HEK293 (cell line): ENCODE results near the gene USP24.

Experiments
- CTCF ChIA-PET: fragments of 350-600 bp; formaldehyde crosslinking; extraction: SDS; loops from one replicate; lab custom pipeline; 2021; ENCODE audit warnings: antibody characterized with exemption; lab: Yijun Ruan, JAX
- POLR2A ChIA-PET: fragments of 300-600 bp; formaldehyde crosslinking; extraction: SDS; loops from one replicate; lab custom pipeline; 2020; ENCODE audit warnings: antibody characterized with exemption, inconsistent platforms; lab: Yijun Ruan, JAX
- H3K27ac ChIP-seq: fragments of 200-500 bp; sonication (Bioruptor generic); 2 replicates; pipeline ENCODE4 v1.5.1; 2014; ENCODE audit warnings: low read depth, low read length, control low read depth, inconsistent platforms; ENCODE audit errors: extremely low read depth
- H3K36me3 ChIP-seq, 2 experiments: fragments of 200-500 bp in 1 of 2; sonication (Bioruptor generic) in 1 of 2; 1 replicate in 1 of 2; 2 replicates in 1 of 2; pipeline ENCODE4 v1.5.1; 2014 to 2017; ENCODE audit warnings: inconsistent platforms in 2 of 2, low read length in 2 of 2; ENCODE audit not compliant: control insufficient read depth in 2 of 2, insufficient read depth in 1 of 2
- H3K4me1 ChIP-seq: fragments of 200-500 bp; sonication (Bioruptor generic); 2 replicates; pipeline ENCODE4 v1.5.1; 2014; ENCODE audit warnings: mild to moderate bottlenecking, low read length, inconsistent platforms; ENCODE audit not compliant: control insufficient read depth, insufficient read depth
- H3K4me3 ChIP-seq: 2 replicates; pipeline ENCODE4 v1.5.1; 2011; ENCODE audit warnings: low read depth, mild to moderate bottlenecking, control low read depth, low read length, moderate library complexity
- H3K9me3 ChIP-seq: fragments of 200-500 bp; sonication (Bioruptor generic); 2 replicates; pipeline ENCODE4 v1.5.1; 2014; ENCODE audit warnings: low read depth, low read length, inconsistent platforms; ENCODE audit not compliant: control insufficient read depth, insufficient read depth
- GLI2 ChIP-seq: fragments of 450-650 bp; formaldehyde crosslinking; IDR thresholded peaks from 2 replicates; pipeline ENCODE4; 2017; ENCODE audit warnings: missing biosample characterization, missing genetic modification characterization, low read depth, borderline replicate concordance
- GLIS1 ChIP-seq: fragments of 450-650 bp; formaldehyde crosslinking; IDR thresholded peaks from 2 replicates; pipeline ENCODE4 v1.5.1; 2016; ENCODE audit warnings: missing biosample characterization, missing genetic modification characterization
- GLIS2 ChIP-seq: fragments of 450-650 bp; formaldehyde crosslinking; IDR thresholded peaks from 2 replicates; pipeline ENCODE4 v1.5.1; 2016; ENCODE audit warnings: missing biosample characterization, missing genetic modification characterization
- INSM2 ChIP-seq: fragments of 450-650 bp; formaldehyde crosslinking; IDR thresholded peaks from 2 replicates; pipeline ENCODE4 v1.5.1; 2016; ENCODE audit warnings: missing biosample characterization, missing genetic modification characterization
- PRDM4 ChIP-seq: fragments of 450-650 bp; formaldehyde crosslinking; IDR thresholded peaks from 2 replicates; pipeline ENCODE4 v1.5.1; 2017; ENCODE audit warnings: missing biosample characterization, missing genetic modification characterization
- PRDM6 ChIP-seq: fragments of 450-650 bp; formaldehyde crosslinking; IDR thresholded peaks from 2 replicates; pipeline ENCODE4 v1.5.1; 2017; ENCODE audit warnings: missing biosample characterization, missing genetic modification characterization
- ZNF266 ChIP-seq: fragments of 450-650 bp; formaldehyde crosslinking; IDR thresholded peaks from 2 replicates; pipeline ENCODE4 v1.5.1; 2016; ENCODE audit warnings: missing biosample characterization, missing genetic modification characterization, low read depth
- ZNF37A ChIP-seq: fragments of 450-650 bp; IDR thresholded peaks from 2 replicates; pipeline ENCODE4 v1.5.1; 2018; ENCODE audit warnings: missing biosample characterization, missing genetic modification characterization
- ZNF394 ChIP-seq: fragments of 450-650 bp; formaldehyde crosslinking; IDR thresholded peaks from 2 replicates; pipeline ENCODE4 v1.5.1; 2016; ENCODE audit warnings: missing biosample characterization, missing genetic modification characterization, mild to moderate bottlenecking, moderate library complexity, borderline replicate concordance
- ZNF449 ChIP-seq: fragments of 450-650 bp; formaldehyde crosslinking; IDR thresholded peaks from 2 replicates; pipeline ENCODE4 v1.5.1; 2017; ENCODE audit warnings: missing biosample characterization, mild to moderate bottlenecking, missing genetic modification characterization, moderate library complexity
- ZNF473 ChIP-seq: fragments of 450-650 bp; formaldehyde crosslinking; IDR thresholded peaks from 2 replicates; pipeline ENCODE4 v1.5.1; 2017; ENCODE audit warnings: missing biosample characterization, missing genetic modification characterization
- ZNF561 ChIP-seq: fragments of 450-650 bp; IDR thresholded peaks from 2 replicates; pipeline ENCODE4 v1.5.1; 2018; ENCODE audit warnings: missing biosample characterization, missing genetic modification characterization, borderline replicate concordance
- ZNF621 ChIP-seq: fragments of 450-650 bp; formaldehyde crosslinking; IDR thresholded peaks from 2 replicates; pipeline ENCODE4 v1.5.1; 2017; ENCODE audit warnings: missing biosample characterization, missing genetic modification characterization
- ZNF654 ChIP-seq: fragments of 450-650 bp; formaldehyde crosslinking; IDR thresholded peaks from 2 replicates; pipeline ENCODE4 v1.5.1; 2016; ENCODE audit warnings: low read depth, missing biosample characterization, missing genetic modification characterization
- ZSCAN23 ChIP-seq: fragments of 450-650 bp; formaldehyde crosslinking; IDR thresholded peaks from 2 replicates; pipeline ENCODE4 v1.5.1; 2016; ENCODE audit warnings: missing biosample characterization, missing genetic modification characterization

USP24 gene

GRCh38 chr1:55250399-55251075 lies 35.4 kb upstream of the USP24 start (continued):
- TF ChIP-seq ZNF561 (tag by site-specific recombination): no peak

- ChIA-PET CTCF (interaction anchor here (0.7 to 0.9 kb wide), 2 partner anchors 114 to 193 kb away, joined by 3 to 5 read pairs; no protein-coding TSS in a partner anchor), POLR2A (no interaction called here)
- TF ChIP-seq ZNF266: no peak
- no peak for TF ChIP-seq INSM2 (tag by site-specific recombination)
- TF ChIP-seq GLIS1 (tag by site-specific recombination): no peak
- TF ChIP-seq ZNF37A (tag by site-specific recombination): no peak
- TF ChIP-seq PRDM4 (tag by site-specific recombination): no peak
- no peak for TF ChIP-seq GLI2 (tag by site-specific recombination)
- no peak for TF ChIP-seq ZSCAN23 (tag by site-specific recombination)
- TF ChIP-seq ZNF449 (tag by site-specific recombination): no peak
- no peak for TF ChIP-seq ZNF394 (tag by site-specific recombination)
- TF ChIP-seq ZNF654 (tag by site-specific recombination): no peak
- no peak for TF ChIP-seq ZNF473 (tag by site-specific recombination)
- Histone ChIP-seq H3K4me3 (no peak overlapping the region), H3K4me1 (no peaks in the 10 kb centered on the region), H3K9me3 (no peaks in the 10 kb centered on the region), H3K27ac (no peak overlapping the region), H3K36me3 (no peaks in the 10 kb centered on the region)
Measured at GRCh38 chr1:55249646-55250398, 34.7 kb upstream of the USP24 start.

- H3K27ac ChIP-seq: no peak overlapping the region
- TF ChIP-seq PRDM6 (tag by site-specific recombination) (no peak), GLIS2 (tag by site-specific recombination) (no peak), ZNF621 (tag by site-specific recombination) (no peak)
- H3K9me3 ChIP-seq: no peaks in the 10 kb centered on the region
- no peak overlapping the region for H3K4me3 ChIP-seq
- H3K36me3 ChIP-seq: no peaks in the 10 kb centered on the region
- POLR2A ChIA-PET: no interaction called here
- H3K4me1 ChIP-seq: no peaks in the 10 kb centered on the region
- CTCF ChIA-PET: no interaction called here
Measured at GRCh38 chr1:55246896-55247295, 31.7 kb upstream of the USP24 start.
